NCI-H1930 (cell line): ENCODE measurements around the gene FUT2.
"Not testable (repeated sequence)": the region's sequence is repeated elsewhere in the genome, so short reads cannot be mapped to it uniquely, and the experiment has no call there.

Source experiments
- DNase-seq, 2 experiments: peaks; one replicate each; lab custom pipeline; 2025; lab: John Stamatoyannopoulos, UW

FUT2 gene

DNA sequence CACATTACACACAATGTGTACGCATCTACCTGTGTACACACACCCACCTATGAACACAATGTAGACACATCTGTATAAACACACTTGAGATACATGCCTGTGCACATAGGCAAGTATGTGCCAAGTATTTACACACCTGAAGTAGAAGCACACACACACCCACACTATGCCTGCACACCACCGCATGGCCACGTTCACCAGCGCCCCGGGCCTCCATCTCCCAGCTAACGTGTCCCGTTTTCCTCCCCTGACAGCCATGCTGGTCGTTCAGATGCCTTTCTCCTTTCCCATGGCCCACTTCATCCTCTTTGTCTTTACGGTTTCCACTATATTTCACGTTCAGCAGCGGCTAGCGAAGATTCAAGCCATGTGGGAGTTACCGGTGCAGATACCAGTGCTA is 6.9 kb downstream of the FUT2 start:
- DNase-seq: no peak

DNA sequence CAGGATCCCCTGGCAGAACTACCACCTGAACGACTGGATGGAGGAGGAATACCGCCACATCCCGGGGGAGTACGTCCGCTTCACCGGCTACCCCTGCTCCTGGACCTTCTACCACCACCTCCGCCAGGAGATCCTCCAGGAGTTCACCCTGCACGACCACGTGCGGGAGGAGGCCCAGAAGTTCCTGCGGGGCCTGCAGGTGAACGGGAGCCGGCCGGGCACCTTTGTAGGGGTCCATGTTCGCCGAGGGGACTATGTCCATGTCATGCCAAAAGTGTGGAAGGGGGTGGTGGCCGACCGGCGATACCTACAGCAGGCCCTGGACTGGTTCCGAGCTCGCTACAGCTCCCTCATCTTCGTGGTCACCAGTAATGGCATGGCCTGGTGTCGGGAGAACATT is 7.5 kb downstream of the FUT2 start:
- DNase-seq: no peak

DNA sequence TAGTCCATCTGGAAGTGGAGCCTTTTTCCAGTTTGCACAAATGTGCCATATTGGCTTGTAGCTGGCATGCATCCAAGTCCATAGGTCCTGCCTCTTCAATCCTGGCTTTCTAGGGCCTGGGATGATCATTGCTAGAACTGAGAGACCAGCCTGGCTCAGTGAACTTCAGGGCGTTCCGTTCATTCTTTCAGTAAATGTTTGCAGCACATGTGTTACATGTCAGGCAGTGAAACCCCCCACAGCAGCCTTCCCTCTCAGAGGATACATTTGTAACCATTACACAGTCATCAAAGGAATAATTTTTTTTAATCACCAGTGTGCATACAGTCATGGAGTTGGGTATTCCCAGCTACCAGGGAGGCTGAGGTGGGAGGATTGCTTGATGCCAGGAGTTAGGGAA is 9.7 kb downstream of the FUT2 start:
- no peak for DNase-seq

DNA sequence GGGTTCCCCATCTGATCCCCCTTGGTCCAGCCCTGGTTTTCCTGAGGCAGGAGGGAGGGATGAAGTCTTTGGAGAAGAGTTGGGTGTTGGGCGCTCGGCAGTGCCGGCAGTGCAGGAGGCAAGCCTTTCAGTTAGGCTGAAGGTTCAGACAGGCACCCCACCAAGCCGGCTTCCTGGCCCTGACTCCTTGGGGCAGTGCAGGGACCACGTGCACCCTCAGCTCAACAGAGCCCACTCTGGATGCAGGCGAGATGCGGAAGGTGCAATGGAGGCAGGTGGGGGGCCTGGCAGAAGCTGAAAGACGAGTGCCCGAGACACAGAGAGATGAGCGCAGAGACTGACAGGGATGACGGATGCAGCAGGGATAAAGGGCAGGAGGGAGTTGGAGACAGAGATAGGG is 12.7 kb downstream of the FUT2 start:
- no peak for DNase-seq

DNA sequence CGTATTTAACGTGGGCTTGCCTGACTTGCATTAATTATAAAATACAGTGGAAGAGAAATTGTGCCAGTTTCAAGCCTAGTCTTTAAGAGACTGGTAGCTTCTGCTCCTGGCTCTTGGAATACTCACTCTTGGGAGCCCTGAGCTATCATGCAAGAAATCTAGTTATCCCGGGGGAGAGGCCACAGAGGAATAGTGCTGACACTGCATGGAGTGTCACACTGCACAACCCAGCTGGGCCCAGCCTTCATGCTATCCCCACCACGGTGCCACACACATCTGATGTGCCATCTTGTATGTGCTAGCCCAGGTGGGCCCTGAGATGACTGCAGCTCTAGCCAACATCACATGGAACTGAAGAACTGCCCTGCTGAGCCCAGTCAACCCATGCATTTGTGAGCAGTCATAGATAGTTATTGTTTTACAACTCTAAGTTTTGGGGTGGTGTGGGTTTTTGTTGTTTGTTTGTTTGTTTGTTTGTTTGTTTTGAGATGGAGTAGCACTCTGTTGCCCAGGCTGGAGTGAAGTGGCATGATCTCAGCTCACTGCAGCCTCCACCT is 15.4 kb downstream of the FUT2 start:
- DNase-seq: no peak

DNA sequence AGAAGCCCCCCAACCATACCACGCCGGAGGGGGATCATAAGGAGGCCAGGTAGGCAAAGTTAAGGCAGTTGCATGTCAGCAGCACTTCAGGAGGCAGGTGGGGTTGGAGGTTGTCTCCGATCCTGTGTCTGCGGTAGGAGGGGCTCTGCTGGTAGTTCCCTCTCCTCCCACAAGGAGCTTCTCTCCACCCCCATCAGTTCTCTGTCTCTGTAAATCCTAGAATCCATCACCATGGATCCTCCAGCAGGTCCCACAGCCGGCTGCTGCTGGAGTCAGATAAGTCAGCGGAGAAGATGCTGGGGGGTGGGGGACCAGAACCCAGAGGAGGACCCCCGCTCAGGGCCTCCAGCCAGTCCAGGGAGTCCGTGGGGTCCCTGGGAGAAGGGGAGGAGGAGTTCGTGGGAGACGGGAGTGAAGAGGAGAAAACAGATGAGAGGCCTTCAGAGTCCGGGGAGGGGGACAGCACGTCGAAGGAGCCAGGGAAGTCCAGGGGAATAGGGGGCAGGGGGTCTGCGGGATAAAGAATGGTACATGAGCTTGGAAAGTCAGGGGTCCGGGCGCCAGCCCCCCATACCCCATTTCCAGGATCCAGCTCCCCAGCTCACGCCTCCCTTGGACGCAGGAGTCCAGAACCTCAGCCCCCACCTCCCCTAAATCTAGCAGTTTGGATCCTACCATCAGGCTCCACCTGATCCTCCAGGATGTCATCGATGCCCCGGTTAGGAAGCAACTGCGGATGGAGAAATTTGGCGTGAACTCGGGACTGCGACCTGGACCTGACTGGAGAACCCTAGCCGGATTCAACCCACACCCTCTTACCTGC is 17.5 kb downstream of the FUT2 start:
- no peak for DNase-seq

DNA sequence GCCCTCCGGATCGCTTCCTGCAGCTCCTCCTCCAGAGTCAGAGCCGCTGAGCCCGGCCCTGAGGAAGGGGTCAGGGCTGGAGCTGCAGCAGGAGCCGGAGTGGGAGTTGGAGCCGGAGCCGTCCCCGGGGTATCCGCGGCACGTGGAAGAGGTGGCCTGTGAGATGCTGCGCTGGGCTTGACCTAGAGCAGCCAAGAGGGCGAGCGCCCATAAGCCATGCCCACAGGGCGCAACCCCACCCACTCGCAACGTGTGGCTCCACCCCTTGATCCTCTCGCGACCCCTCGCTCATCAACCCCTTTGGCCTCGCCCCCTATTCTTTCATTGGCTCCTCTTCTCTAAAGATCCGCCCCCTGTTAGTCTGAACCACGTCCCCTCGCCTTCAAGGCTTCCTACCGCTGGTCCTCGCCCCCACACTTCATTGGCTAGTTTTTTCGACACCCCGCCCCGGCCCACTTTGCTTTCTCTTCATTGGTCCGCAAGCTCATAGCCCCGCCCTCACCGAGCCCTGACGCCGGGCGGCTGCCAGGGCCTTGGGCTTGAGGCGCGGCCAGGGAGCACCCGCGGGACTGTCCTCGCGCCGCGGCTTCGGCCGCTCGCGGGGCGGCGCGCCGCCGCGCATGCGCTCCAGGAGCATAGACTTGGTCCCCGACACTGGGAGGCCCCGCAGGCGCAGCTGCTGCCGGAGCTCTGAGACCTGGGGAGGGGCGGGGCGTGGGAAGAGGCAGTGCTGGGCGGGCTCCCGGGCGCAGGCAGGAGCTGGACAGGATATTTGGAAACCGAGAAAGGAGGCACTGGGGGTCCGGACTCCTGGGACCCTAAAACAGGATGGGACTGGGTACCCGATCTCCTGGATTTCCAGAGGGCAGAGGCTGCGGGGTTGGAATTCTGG is 18.3 kb downstream of the FUT2 start:
- peak; percentile 100 for DNase-seq

DNA sequence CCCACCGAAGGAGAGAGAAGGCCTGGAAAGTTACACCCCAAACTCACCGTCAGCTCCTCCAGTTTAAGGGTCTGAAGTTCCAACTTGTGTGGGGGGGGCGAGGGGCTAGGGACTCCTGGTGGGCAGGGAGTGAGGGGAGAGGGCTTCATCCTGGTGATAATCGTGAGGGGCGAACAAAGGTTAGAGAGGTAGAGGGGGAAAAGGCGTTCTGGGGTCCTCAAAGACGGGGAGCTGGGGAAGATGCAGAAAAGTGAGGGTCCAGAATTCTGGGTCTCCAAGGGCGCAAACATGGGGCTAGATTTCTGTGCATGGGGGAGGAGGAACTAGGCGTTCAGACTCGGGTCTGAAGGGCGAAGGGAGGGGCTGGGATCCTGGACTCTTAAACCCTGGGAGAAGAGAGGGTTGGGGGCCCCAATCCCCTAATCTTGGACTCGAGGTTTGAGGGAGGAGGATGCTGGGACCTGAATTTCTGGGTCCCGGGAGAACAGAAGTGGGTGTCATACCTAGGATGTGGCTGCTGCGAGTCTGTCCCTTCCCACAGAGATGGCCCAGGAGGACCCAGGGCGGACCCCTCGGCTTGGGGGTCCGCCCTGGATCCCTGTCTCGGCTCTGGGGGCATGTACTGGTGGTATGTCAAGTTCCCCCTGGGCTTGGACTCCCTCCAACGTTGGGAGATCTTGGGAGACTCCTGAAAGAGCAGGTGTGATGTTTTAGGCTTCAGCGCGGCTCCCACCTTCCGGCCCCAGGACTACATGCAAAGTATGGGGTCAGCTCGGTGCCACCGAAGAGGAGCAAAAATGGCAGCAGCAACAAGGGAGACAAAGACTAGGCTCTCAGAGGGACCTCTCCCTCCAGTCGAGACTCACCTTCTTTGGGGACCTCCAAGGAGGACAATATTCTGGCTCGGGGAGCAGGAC is 19.2 kb downstream of the FUT2 start:
- no peak for DNase-seq

DNA sequence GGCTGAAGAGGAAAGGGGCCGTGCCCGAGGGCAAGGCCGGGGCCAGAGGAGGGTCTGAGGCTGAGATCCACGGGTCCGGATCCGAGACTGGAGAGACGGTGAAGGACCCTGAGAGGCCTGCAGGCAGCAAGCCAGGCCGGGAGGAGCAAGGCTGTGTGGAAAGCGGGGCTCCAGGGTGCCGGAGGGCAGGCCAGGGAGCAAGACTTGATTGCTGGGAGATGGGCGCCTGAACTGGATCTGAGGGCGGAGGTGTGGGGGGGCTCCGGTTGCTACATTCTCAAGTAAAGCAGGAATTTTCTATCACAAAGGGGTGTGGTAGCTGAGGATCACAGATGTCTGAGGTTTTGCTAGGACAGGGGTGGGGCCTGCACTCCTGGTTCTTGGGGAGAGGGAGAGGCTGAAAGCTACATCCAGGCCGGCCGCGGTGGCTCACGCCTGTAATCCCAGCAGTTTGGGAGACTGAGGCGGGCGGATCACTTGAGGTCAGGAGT is 20.0 kb downstream of the FUT2 start:
- no peak for DNase-seq

DNA sequence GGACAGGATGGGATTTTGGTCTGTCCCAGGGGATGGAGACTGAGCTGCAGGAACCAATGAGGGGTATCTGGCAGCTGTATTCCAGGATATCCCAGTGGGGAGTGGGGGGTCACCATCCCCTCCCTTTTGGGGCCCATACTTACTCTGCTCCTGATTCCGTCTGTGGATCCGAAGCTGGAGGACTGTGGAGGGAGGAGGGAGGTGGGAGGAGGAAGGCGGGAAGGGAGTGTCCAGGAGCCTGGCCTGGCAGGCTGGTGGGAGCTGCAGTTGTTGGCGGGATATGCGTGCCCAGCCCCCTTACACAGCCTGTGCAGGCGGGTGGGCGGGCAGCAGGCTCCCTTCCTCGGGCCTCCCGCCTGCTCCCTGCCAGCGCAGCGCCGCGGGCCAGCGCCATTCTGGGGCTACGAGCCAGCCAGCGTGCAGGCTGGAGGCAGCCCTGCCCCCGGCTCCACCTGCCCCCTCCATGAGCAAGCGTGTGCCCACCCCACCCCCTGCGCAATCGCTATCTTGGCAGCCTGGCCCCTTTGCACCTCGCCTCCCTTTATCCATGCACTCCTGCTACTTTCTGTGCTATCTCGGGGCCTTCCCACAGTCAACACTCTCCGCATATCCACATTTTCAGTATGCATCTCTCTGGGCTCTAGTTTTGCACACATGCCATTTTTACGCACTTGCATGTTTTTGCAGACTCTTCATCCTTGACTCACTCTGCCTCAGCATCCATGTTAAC is 21.0 kb downstream of the FUT2 start:
- DNase-seq: no peak

DNA sequence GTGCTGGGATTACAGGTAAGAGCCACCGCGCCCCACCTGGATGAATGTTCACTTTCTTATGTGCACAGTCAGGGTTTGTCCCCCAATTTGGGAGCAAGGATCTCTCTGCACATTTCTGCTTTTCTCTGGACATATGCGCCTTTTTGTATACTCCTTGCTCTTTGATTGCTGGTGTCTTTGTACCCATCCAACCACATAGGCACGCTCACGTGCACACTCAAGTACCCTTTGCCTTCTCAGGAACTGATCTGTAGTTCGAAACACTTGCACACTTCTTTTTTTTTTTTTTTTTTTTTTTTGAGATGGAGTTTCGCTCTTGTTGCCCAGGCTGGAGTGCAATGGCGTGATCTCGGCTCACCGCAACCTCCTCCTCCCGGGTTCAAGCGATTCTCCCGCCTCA is 22.3 kb downstream of the FUT2 start:
- DNase-seq: not testable (repeated sequence)

DNA sequence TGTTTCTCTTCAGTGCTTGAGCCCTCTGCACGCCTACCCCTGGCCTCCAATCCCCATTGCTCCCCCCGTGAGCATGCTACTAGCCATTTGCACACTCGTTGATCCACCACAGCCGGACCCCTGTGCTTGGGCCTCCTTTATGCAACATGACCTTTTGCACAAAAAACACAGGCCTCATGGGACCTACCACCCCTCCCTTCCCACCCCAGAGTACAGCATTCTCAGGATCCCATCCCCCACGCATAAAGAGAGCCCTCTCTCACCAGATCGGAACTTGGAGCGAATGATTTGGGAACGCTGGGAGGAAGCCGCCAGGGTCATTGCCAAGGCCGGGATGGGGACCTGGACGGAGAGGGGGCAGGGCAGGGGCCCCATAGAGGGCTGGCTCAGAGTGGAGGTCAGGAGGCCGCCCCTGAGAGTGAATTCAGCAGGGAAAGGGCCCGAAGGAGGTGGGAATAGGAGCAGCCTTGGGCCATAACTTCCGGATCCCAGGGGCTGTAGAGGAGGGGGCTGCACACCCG is 23.0 kb downstream of the FUT2 start:
- no peak for DNase-seq

DNA sequence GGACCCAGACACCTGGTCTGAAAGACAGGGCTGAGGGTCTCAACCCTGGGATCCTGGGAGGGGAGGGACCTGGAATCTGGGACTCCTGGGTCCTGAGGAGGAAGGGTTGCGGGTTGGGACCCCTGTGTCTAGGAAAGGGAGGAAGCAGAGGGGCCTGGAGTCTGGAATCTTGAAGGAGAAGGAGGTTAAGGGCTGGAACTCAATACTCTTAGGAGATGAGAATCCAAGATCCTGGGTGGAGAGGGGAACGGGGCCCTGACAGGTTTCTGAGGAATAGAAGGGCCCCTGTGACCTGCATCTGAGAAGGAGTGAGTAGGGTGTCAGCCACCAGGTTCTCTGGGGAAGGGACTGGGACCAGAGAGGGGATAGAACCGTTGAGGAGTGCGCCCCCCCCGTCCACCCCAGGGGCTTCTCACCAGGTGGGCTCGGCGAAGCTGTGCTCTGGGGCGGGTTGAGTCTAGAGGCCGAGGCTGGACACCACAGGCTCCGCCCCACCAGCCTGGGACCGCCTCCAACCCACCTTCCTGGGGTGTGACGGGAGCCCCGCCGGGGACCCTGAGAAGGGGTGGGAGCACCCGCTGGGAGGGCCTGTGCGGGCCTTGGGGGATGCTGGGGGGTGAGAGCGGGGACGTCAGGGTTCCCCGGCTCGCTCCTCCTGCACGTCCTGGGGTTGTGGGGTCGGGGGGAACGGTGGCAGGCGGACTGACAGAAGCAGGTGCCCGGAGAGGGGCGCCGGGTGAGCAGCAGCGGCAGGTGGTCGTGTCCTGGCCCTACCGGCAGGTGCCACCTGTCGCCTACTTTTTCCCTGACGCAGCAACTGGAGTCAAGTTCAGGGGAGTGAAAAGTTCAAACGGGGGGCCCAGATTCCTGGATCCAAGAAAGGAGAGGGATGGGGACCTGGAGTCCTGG is 23.7 kb downstream of the FUT2 start, which contains the start of gene MAMSTR:
Gene MAMSTR, minus strand, starts transcription at position 463 of the 909 bp plus-strand sequence. CDS start 694 bp downstream, outside the sequence.
- DNase-seq: no peak

DNA sequence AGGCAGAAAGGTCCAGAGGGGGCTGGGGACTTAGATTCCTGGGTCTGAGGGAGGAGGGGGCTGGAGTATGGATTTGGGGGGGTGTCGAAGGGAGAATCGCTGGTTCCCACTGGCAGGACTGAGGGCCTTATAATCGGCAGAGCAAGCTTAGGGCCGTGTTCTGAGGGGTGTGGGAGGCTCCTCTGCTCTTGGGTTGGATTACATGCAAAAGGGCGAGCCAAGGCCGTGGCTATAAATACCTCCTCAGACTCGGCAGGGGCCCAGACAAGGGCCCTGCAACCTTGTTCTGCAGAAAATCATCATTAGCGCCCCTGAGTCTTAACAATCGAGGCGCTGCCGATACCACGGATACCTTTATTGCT is 24.5 kb downstream of the FUT2 start:
- DNase-seq: no peak

DNA sequence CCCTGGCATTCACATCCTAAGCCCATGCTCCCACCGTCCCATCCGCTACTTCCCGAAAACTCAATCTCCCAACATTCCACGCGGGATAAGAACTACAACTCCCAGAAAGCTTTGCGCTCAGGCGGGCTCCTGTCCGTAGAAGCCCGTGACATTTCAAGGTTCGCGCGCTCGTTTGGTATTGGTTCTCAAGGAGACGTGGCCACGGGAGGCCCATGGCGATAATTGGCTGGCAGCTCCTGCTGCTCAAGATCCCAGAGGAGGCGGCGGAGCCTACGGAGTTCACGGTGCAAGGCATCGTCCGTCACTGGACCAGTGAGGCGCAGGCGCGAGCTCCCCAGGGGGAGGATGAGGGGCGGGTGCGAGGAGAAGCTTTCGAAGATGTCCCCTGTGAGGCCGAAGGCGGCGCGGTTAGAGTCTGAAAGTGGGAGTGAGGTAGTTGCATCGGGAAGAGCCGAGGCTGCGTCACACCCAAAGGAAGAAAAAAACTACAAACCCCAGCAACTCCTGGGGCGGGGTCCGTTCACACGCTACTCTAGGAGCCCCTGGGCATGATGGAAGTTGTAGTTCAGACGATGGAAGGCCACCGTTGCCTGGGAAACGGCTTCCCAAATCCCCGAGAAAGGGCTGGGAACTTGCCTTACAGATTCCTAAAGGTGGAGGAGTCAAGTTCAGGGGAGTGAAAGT is 25.0 kb downstream of the FUT2 start:
- DNase-seq: peak; percentile 99

DNA sequence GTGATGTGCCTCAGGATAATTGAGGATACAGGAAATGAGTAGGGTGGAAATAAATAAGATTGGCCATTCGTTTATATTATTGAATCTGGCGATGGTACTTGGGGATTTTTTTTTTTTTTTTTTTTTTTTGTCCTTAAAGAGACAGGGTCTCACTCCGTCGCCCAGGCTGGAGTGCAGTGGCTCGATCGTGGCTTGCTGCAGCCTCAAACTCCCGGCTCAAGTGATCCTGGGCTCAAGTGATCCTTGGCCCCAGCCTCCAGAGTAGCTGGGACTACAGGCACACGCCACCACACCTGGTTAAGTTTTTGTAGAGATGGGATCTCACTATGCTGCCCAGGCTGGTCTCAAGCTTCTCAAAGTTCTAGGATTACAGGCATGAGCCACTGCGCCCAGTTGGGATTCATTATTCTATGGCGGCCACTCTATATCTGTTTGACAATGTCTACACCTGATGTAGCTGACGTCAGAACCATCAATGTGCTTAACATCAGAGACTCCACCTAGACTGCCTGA is 26.5 kb downstream of the FUT2 start:
- DNase-seq: no peak

DNA sequence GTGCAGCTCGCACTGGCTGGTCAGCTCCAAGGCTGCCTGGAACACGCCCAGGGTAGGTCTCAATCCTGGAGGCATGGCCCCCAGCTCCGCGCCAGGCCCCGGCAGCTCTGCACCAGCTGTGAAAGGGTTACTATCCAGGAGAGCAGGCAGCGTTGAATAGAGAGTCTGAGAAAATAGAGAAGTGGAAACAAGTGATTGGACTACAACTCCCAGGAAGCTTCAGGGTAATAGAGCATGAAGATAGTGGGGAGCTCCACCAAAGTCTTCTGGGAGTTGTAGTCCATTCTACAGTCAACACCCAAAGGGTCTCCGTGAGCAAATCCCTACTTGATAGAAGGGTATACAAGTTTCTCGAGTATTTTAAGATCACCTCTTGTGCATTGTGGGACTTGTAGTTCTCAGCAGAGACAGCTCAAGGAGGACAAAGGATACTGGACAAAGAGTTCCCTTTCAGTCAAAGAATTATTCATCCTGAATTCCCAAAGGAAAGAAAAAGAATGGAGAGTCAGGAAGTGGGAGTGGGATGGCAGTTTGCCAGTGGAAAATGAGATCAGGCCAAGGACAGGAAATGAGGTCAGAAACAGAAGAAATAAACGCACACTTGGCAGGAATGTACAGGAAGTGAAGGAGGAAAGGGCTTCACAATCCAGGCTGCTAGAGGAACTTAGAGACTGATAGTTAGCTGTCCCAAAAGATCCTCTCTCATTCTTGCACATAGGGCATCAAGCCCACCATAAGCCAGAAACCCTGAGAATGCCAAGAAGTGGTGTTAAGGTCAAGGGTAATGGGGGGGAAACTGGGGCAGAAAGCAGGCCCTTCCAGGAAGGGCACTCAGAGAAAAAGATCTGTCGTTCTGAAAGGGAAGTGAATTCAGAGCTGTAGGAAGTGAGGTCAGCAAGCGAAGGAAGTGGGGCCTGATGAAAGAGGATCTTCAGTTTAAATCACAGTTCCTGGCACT is 29.3 kb downstream of the FUT2 start:
- DNase-seq: peak; percentile 37 to 43

DNA sequence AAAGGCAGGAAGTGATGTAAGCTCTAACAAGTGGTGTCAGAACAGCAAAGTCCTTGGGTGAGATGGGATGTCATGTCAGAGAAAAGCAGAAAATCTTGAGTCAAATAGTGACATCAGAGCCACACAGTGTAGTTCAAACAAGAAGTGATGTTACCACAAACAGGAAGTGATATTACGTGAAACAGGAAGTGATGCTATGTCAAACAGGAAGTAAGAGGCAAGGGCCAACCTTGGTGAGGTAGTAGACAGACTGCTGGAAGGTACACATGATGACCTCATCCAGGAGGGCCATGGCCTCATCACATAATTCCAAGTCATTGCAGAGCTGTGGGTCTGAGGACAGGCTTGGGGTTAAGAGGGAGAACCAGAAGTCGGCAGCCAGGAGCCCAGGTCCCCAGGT is 30.8 kb downstream of the FUT2 start:
- DNase-seq: no peak
